ENCODE measurements around the gene IPO13.

Gene IPO13

DNA sequence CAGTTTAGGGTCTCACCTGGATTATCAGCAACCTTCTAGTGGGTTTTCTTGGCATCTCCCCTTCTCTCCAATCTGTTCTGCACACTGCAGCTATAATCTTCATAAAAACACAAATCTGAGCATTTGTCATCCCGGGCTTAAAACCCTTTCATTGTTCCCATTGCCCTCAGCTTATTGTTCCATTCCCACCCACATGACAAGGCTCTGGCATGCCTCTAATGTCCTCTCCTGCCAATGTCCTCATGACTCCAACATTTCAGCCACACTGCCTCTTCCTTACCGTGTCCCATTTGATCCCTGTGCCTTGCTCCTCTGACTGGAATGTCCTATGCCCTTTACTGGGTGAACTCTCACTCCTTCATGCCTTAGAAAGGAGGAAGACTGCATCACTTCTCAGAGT, 15.6 kb downstream of the IPO13 start:
- H3K4me3 ChIP-seq (replicated peaks; ENCODE audit: low read depth, low read length): no peak overlapping the region
- H3K27me3 ChIP-seq (replicated peaks; ENCODE audit: control insufficient read depth, insufficient read depth, low read length): no peaks in the 10 kb centered on the region
- peaks cover 20% of the 10 kb centered on the region for H3K36me3 ChIP-seq (ENCODE audit: control insufficient read depth, insufficient read depth, low read length)
- DNase-seq (ENCODE audit: extremely low read depth, insufficient read length): no peak
- TF ChIP-seq CTCF (IDR thresholded peaks at IDR 0.05; ENCODE audit: insufficient read depth, low read length, poor library complexity, severe bottlenecking): no peak

DNA sequence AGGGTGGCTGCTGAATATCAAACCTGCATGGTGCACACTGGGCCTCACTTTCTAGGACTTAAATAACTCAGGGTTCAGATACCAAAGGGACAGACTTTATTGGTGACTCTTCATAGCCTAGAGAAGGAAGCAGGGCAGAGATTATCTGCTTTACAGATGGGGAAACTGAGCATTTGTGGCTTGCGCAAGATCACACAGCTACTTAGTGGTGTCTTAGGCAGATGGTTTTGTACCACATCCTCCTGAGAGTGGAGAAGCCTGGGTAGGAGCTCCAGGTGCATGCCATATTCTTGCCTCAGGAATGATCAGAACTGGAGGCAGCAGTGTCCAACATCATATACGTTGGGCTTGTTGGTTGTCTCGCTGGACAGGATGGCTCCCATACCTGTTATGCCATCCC, 16.3 kb downstream of the IPO13 start:
- Histone ChIP-seq H3K27me3 (replicated peaks; ENCODE audit: control insufficient read depth, insufficient read depth, low read length) (no peaks in the 10 kb centered on the region), H3K36me3 (ENCODE audit: control insufficient read depth, insufficient read depth, low read length) (peaks cover 20% of the 10 kb centered on the region), H3K4me3 (replicated peaks; ENCODE audit: low read depth, low read length) (no peak overlapping the region)
- no peak for TF ChIP-seq CTCF (IDR thresholded peaks at IDR 0.05; ENCODE audit: insufficient read depth, low read length, poor library complexity, severe bottlenecking)
- no peak for DNase-seq (ENCODE audit: extremely low read depth, insufficient read length)

DNA sequence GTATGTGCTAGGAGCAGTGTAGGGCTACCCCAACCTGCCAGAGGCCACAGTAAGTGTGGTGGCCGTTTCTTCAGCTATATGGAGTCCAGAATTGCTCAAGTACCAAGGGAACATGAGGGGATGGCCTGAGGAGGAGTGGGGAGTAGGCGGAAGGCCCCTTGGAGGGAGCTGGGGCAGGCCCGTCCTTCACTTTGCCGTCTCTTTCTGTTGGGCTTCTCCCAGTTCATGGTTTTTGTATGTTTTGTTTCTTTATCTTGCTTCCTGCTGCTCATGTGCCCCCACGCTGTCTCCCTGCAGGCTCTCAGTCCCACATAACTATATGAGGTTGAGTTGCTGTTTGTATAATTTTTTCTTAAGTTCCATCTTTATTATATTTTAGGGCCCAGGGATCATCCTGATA, 17.1 kb downstream of the IPO13 start:
- DNase-seq (ENCODE audit: extremely low read depth, insufficient read length): no peak
- Histone ChIP-seq H3K4me3 (replicated peaks; ENCODE audit: low read depth, low read length) (no peak overlapping the region), H3K36me3 (ENCODE audit: control insufficient read depth, insufficient read depth, low read length) (peaks cover 20% of the 10 kb centered on the region), H3K27me3 (replicated peaks; ENCODE audit: control insufficient read depth, insufficient read depth, low read length) (no peaks in the 10 kb centered on the region)
- TF ChIP-seq CTCF (IDR thresholded peaks at IDR 0.05; ENCODE audit: insufficient read depth, low read length, poor library complexity, severe bottlenecking): no peak

- H3K4me3 ChIP-seq (replicated peaks; ENCODE audit: low read depth, low read length): no peak overlapping the region
- no peaks in the 10 kb centered on the region for H3K27me3 ChIP-seq (replicated peaks; ENCODE audit: control insufficient read depth, insufficient read depth, low read length)
- DNase-seq (ENCODE audit: extremely low read depth, insufficient read length): no peak
- H3K36me3 ChIP-seq (ENCODE audit: control insufficient read depth, insufficient read depth, low read length): peaks cover 20% of the 10 kb centered on the region
- TF ChIP-seq CTCF (IDR thresholded peaks at IDR 0.05; ENCODE audit: insufficient read depth, low read length, poor library complexity, severe bottlenecking): no peak
Measured at GRCh38 chr1:43965316-43965715, 18.6 kb downstream of the IPO13 start.

GRCh38 chr1:43968348-43968948, 21.7 kb downstream of the IPO13 start:
- Histone ChIP-seq H3K27me3 (replicated peaks; ENCODE audit: control insufficient read depth, insufficient read depth, low read length) (no peaks in the 10 kb centered on the region), H3K4me3 (replicated peaks; ENCODE audit: low read depth, low read length) (no peak overlapping the region), H3K36me3 (ENCODE audit: control insufficient read depth, insufficient read depth, low read length) (peaks cover 16% of the 10 kb centered on the region)
- no peak for DNase-seq (ENCODE audit: extremely low read depth, insufficient read length)
- TF ChIP-seq CTCF (IDR thresholded peaks at IDR 0.05; ENCODE audit: insufficient read depth, low read length, poor library complexity, severe bottlenecking): no peak

GRCh38 chr1:43969416-43969745, 22.6 kb downstream of the IPO13 start:
- Histone ChIP-seq H3K36me3 (ENCODE audit: control insufficient read depth, insufficient read depth, low read length) (peaks cover 16% of the 10 kb centered on the region), H3K4me3 (replicated peaks; ENCODE audit: low read depth, low read length) (no peak overlapping the region), H3K27me3 (replicated peaks; ENCODE audit: control insufficient read depth, insufficient read depth, low read length) (no peaks in the 10 kb centered on the region)
- no peak for DNase-seq (ENCODE audit: extremely low read depth, insufficient read length)
- no peak for TF ChIP-seq CTCF (IDR thresholded peaks at IDR 0.05; ENCODE audit: insufficient read depth, low read length, poor library complexity, severe bottlenecking)
